ENCODE data around the gene AATF. TPM values are rescaled to one million over a fixed set of nuclear protein-coding genes. Genes with fewer than 3 reads are reported as not detected.

The AATF gene
- total RNA-seq, 1 experiment from 2014 or later = 61.0 TPM

DNA sequence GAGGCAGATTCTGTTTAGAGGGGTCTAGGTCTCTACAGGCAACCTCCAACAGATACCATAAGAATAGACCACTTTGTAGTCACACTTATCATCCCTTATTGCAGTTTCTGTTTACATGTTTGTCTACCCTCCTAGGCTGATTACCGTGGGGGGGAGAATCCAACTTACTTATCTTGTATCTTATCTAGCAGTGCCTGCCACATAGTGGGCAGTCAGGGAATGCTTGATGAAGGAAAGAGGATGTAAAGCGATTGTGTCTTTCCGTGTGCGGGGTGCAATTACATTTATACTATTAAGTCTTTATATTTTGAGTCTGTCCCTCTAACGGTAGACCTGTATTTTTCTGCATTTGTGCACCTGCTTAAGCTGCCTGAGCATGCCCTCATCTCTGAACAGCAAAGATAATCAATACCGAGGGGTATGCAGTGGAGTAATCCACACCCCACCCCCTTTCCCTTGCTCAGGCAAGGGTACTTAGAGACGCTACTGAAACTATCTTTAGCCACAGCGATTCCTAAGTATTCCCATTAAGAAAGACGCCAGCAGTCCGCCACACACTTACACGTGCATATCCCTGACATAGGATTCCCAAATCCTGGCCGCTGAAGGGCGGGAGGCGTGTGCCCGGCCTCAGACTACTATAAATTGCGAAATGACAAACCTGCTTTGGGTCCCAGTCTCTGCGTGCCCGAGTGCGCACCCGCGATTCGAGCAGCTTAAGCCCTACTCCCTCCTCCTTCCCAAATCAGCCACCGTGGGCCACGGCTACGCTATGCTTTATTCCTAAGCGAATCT is 635 bp upstream of the AATF start (continued):
- TF ChIP-seq, protein P1, sequence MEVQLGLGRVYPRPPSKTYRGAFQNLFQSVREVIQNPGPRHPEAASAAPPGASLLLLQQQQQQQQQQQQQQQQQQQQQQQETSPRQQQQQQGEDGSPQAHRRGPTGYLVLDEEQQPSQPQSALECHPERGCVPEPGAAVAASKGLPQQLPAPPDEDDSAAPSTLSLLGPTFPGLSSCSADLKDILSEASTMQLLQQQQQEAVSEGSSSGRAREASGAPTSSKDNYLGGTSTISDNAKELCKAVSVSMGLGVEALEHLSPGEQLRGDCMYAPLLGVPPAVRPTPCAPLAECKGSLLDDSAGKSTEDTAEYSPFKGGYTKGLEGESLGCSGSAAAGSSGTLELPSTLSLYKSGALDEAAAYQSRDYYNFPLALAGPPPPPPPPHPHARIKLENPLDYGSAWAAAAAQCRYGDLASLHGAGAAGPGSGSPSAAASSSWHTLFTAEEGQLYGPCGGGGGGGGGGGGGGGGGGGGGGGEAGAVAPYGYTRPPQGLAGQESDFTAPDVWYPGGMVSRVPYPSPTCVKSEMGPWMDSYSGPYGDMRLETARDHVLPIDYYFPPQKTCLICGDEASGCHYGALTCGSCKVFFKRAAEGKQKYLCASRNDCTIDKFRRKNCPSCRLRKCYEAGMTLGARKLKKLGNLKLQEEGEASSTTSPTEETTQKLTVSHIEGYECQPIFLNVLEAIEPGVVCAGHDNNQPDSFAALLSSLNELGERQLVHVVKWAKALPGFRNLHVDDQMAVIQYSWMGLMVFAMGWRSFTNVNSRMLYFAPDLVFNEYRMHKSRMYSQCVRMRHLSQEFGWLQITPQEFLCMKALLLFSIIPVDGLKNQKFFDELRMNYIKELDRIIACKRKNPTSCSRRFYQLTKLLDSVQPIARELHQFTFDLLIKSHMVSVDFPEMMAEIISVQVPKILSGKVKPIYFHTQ (CRISPR knock-in tag; IDR thresholded peaks at IDR 0.05) = no peak
- TF ChIP-seq ZNF396 (CRISPR knock-in tag; IDR thresholded peaks at IDR 0.05; ENCODE audit: borderline replicate concordance) = no peak
- TF ChIP-seq CREM (CRISPR knock-in tag; IDR thresholded peaks at IDR 0.05) = no peak
- TF ChIP-seq NR3C1 (CRISPR knock-in tag; conservative IDR thresholded peaks at IDR 0.05; ENCODE audit: low read depth) = no peak

DNA sequence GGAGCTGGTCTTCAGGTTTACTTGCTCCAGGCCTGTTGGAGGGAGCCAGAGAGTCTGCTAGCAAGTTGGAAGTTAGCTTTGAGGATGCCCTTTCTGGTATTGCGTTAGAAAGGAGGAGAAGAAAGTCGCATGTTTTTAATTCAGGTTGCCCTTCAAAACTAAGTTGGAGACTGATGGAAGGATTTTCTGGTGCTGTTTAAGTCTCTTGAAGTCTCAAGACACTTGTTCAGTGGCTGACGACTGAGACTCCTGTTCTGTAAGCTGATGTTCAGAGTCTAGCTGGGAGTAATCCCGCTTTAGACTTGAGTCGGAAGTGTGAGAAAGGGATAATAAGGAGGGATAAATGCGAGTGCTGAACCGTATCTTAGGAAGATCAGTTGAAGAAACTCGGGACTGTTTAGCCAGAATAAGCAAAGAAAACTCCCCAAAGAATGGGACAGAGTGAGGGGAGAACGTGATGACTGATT is 740 bp downstream of the AATF start:
- ChIA-PET CTCF (interaction anchor here (0.8 to 2.2 kb wide), 13 partner anchors 8 to 357 kb away, joined by 3 to 16 read pairs (median 3); partner anchors contain the start of genes LHX1 and MRM1), POLR2A (interaction anchor here (0.5 to 1.8 kb wide), 3 partner anchors 11 to 1478 kb away, joined by 3 to 7 read pairs (median 4); partner anchors contain the start of gene LHX1)
- peak overlapping the region; percentile 26 for H3K27ac Mint-ChIP-seq
- H3K27me3 Mint-ChIP-seq (ENCODE audit: low read depth) = peaks cover 50% of the 10 kb centered on the region
- no peaks in the 10 kb centered on the region for H3K9me3 Mint-ChIP-seq
- peaks cover 23% of the 10 kb centered on the region for H3K36me3 Mint-ChIP-seq
- DNase-seq (ENCODE audit: low spot score) (no peak), ATAC-seq (no peak)
- TF ChIP-seq, protein P2, sequence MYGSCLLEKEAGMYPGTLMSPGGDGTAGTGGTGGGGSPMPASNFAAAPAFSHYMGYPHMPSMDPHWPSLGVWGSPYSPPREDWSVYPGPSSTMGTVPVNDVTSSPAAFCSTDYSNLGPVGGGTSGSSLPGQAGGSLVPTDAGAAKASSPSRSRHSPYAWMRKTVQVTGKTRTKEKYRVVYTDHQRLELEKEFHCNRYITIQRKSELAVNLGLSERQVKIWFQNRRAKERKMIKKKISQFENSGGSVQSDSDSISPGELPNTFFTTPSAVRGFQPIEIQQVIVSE (CRISPR knock-in tag; IDR thresholded peaks at IDR 0.05; ENCODE audit: borderline replicate concordance) = no peak
- TF ChIP-seq RELA (CRISPR knock-in tag; IDR thresholded peaks at IDR 0.05; ENCODE audit: borderline replicate concordance) (no peak), TCF7 (CRISPR knock-in tag; IDR thresholded peaks at IDR 0.05; ENCODE audit: low read depth) (no peak), HMGA2 (CRISPR knock-in tag; IDR thresholded peaks at IDR 0.05) (no peak), PRRX2 (CRISPR knock-in tag; IDR thresholded peaks at IDR 0.05) (no peak), ETV6 (CRISPR knock-in tag; IDR thresholded peaks at IDR 0.05) (no peak), MYBL2 (CRISPR knock-in tag; IDR thresholded peaks at IDR 0.05) (no peak), GRHL2 (CRISPR knock-in tag; IDR thresholded peaks at IDR 0.05; ENCODE audit: insufficient replicate concordance, severe bottlenecking) (no peak), ZNF396 (CRISPR knock-in tag; IDR thresholded peaks at IDR 0.05; ENCODE audit: borderline replicate concordance) (no peak)
- TF ChIP-seq, protein P3, sequence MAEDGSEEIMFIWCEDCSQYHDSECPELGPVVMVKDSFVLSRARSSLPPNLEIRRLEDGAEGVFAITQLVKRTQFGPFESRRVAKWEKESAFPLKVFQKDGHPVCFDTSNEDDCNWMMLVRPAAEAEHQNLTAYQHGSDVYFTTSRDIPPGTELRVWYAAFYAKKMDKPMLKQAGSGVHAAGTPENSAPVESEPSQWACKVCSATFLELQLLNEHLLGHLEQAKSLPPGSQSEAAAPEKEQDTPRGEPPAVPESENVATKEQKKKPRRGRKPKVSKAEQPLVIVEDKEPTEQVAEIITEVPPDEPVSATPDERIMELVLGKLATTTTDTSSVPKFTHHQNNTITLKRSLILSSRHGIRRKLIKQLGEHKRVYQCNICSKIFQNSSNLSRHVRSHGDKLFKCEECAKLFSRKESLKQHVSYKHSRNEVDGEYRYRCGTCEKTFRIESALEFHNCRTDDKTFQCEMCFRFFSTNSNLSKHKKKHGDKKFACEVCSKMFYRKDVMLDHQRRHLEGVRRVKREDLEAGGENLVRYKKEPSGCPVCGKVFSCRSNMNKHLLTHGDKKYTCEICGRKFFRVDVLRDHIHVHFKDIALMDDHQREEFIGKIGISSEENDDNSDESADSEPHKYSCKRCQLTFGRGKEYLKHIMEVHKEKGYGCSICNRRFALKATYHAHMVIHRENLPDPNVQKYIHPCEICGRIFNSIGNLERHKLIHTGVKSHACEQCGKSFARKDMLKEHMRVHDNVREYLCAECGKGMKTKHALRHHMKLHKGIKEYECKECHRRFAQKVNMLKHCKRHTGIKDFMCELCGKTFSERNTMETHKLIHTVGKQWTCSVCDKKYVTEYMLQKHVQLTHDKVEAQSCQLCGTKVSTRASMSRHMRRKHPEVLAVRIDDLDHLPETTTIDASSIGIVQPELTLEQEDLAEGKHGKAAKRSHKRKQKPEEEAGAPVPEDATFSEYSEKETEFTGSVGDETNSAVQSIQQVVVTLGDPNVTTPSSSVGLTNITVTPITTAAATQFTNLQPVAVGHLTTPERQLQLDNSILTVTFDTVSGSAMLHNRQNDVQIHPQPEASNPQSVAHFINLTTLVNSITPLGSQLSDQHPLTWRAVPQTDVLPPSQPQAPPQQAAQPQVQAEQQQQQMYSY (CRISPR knock-in tag; IDR thresholded peaks at IDR 0.05) = no peak
- TF ChIP-seq, protein P4, sequence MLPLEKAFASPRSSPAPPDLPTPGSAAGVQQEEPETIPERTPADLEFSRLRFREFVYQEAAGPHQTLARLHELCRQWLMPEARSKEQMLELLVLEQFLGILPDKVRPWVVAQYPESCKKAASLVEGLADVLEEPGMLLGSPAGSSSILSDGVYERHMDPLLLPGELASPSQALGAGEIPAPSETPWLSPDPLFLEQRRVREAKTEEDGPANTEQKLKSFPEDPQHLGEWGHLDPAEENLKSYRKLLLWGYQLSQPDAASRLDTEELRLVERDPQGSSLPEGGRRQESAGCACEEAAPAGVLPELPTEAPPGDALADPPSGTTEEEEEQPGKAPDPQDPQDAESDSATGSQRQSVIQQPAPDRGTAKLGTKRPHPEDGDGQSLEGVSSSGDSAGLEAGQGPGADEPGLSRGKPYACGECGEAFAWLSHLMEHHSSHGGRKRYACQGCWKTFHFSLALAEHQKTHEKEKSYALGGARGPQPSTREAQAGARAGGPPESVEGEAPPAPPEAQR (CRISPR knock-in tag; IDR thresholded peaks at IDR 0.05) = no peak
- TF ChIP-seq, protein P5, sequence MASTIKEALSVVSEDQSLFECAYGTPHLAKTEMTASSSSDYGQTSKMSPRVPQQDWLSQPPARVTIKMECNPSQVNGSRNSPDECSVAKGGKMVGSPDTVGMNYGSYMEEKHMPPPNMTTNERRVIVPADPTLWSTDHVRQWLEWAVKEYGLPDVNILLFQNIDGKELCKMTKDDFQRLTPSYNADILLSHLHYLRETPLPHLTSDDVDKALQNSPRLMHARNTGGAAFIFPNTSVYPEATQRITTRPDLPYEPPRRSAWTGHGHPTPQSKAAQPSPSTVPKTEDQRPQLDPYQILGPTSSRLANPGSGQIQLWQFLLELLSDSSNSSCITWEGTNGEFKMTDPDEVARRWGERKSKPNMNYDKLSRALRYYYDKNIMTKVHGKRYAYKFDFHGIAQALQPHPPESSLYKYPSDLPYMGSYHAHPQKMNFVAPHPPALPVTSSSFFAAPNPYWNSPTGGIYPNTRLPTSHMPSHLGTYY (CRISPR knock-in tag; IDR thresholded peaks at IDR 0.05) = no peak
- peaks cover 44% of the 10 kb centered on the region for H3K4me1 Mint-ChIP-seq
- peak overlapping the region; percentile 91 for H3K4me3 Mint-ChIP-seq

Measured in WTC11 (cell line).